Heart left ventricle (tissue), 13 donors: ENCODE measurements around the gene GRIK1.

Experiments used
- CTCF ChIP-seq, 12 donors: fragments of 200-600 bp; sonication (generic) in 4 of 12; IDR thresholded peaks; one replicate each; pipeline versions ENCODE4 v1.5.0 to v1.8.0; 2018 to 2022; ENCODE audit warnings: antibody characterized with exemption in 12 of 12, mild to moderate bottlenecking in 5 of 12
- POLR2A ChIP-seq, 2 donors: fragments of 450-650 bp; IDR thresholded peaks; one replicate each; pipeline ENCODE4 v1.6.1; 2017; ENCODE audit warnings: antibody characterized with exemption in 2 of 2, mild to moderate bottlenecking in 2 of 2, moderate library complexity in 2 of 2
- donor health status: ischemic (EF 13 %, LVEDD 7.1; RV severe dilation, severe dysfunction).
- donor health status: DM: no; HTN: yes; CAD: no.
- donor health status: DM: no; HTN: no; CAD: no.
- donor health status: ischemic (EF 25% LVEDD 6.9; RV normal size, moderate dysfunction).
- donor health status: ischemic (EF 25% LVEDD 5.7; RV mildly dilated, moderate dysfunction).
- donor health status: ischemic (EF 35%, LVEDD 5.7; RV mildly dilated, moderate dysfunction).
- donor health status: nonischemic (EF 11% LVEDD 7.7; RV severe dilation, severe dysfunction).
- donor health status: DM: yes; HTN: yes; CAD: no.
- donor health status: PGD.
- donor health status: ischemic (EF 29% LVEDD 5.4; RV normal size, mild dysfunction).
- donor health status: nonischemic (EF 23%, LVEDD 6.1; RV moderate dilation, normal function).

DNA sequence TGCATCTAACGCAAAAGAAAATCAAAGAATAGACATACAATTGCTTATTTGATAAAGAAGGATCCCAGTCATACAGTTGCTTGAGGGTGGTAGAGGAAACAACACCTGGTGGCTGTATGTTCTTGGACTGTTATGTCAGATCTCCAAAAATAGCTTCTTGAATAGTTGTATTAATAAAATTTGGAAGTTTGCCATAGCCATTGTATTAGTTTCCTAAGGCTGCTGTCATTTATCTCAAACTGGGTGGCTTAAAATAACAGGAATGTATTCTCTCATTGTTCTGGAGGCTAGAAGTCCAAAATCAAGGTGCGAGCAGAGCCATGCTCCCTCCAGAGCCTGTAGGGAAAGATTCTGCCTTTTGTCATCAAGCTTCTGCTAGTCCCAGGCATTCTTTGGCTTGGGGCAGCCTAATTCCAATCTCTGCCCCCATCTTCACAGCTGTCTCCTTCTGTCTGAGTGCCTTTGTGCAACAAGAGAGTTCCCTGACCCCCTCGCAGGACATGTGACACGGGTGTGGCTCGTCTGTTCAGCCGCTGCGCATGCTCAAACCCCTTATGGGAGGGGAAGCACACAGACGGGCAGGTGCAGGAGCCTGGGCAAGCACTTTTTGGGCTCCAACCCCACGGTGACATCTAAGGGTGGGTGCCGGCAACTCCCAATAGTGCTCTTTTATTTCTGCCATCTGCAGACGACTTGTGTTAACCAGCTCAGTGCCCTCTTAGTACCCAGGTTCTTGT is 21.7 kb upstream of the GRIK1 start:
- TF ChIP-seq CTCF (IDR thresholded peaks at IDR 0.05) = no peak
- TF ChIP-seq POLR2A (IDR thresholded peaks at IDR 0.05) = no peak
